Caco-2 (cell line): ENCODE data around the gene PELI1. TPM values are rescaled to one million over a fixed set of nuclear protein-coding genes. Genes with fewer than 3 reads are reported as not detected.
A peak's percentile ranks its signal among the peaks of the same experiment; 100 is the strongest.
"Not testable (repeated sequence)": the region's sequence is repeated elsewhere in the genome, so short reads cannot be mapped to it uniquely, and the experiment has no call there.

Experiments
- BruUV-seq: library from RNA; stranded (reverse); fragments of 400-500 nt; replicated peaks from 2 replicates; lab custom pipeline; 2021; lab: Mats Ljungman, UMichigan
- CTCF ChIA-PET: fragments of 300-600 bp; sonication (Branson Sonifier 250); formaldehyde crosslinking; loops from one replicate; lab custom pipeline; 2022; ENCODE audit warnings: antibody characterized with exemption; lab: Charles Lee
- POLR2A ChIA-PET: fragments of 300-600 bp; sonication (Branson Sonifier 250); formaldehyde crosslinking; loops from one replicate; lab custom pipeline; 2022; ENCODE audit warnings: antibody characterized with exemption; lab: Charles Lee
- DNase-seq, 2 experiments: peaks; one replicate each; pipeline versions ENCODE4 v3.0.0 to v3.0.0-alpha.2; 2020 to 2022
- H3K27me3 ChIP-seq: replicated peaks from 2 replicates; pipeline ENCODE4 v1.6.0; 2011; ENCODE audit warnings: low read length; ENCODE audit not compliant: control insufficient read depth, insufficient read depth
- H3K36me3 ChIP-seq: 2 replicates; pipeline ENCODE4 v1.5.1; 2011; ENCODE audit warnings: low read length; ENCODE audit not compliant: control insufficient read depth, insufficient read depth
- H3K4me1 ChIP-seq: fragments of 250-450 bp; sonication (Bioruptor Pico); 2 replicates; pipeline ENCODE4 v1.5.1; 2020; ENCODE audit warnings: mild to moderate bottlenecking
- H3K4me3 ChIP-seq: 2 replicates; pipeline ENCODE4 v1.5.1; 2011; ENCODE audit warnings: low read depth, mild to moderate bottlenecking, control low read depth, low read length
- H3K9me3 ChIP-seq: fragments of 250-450 bp; sonication (Bioruptor Pico); 2 replicates; pipeline ENCODE4 v1.5.1; 2020; ENCODE audit warnings: mild to moderate bottlenecking, moderate library complexity
- H3K27ac Mint-ChIP-seq: one replicate; pipeline ENCODE4 v1.8.0; 2022; ENCODE audit warnings: mixed read lengths; ENCODE audit not compliant: unreplicated experiment
- H3K27me3 Mint-ChIP-seq: one replicate; pipeline ENCODE4 v1.8.0; 2022; ENCODE audit warnings: mixed read lengths; ENCODE audit not compliant: insufficient read depth, unreplicated experiment
- H3K36me3 Mint-ChIP-seq: one replicate; pipeline ENCODE4 v1.8.0; 2022; ENCODE audit warnings: mild to moderate bottlenecking, mixed read lengths; ENCODE audit not compliant: insufficient read depth, unreplicated experiment
- H3K4me1 Mint-ChIP-seq: one replicate; pipeline ENCODE4 v1.8.0; 2022; ENCODE audit warnings: low read depth, mixed read lengths; ENCODE audit not compliant: unreplicated experiment
- H3K4me3 Mint-ChIP-seq: one replicate; pipeline ENCODE4 v1.8.0; 2022; ENCODE audit warnings: mild to moderate bottlenecking, moderate library complexity, mixed read lengths; ENCODE audit not compliant: unreplicated experiment
- H3K9me3 Mint-ChIP-seq: one replicate; pipeline ENCODE4 v1.8.0; 2022; ENCODE audit warnings: mixed read lengths; ENCODE audit not compliant: unreplicated experiment
- CTCF ChIP-seq, 2 experiments: fragments of 200-600 bp in 1 of 2; IDR thresholded peaks; 1 replicate in 1 of 2; 2 replicates in 1 of 2; pipeline versions ENCODE4 v1.5.1 to v1.8.0; 2011 to 2022; ENCODE audit warnings: antibody characterized with exemption in 1 of 2, control low read depth in 1 of 2, inconsistent platforms in 1 of 2, low read depth in 1 of 2, low read length in 1 of 2, mild to moderate bottlenecking in 1 of 2, moderate library complexity in 1 of 2; ENCODE audit not compliant: insufficient read depth in 1 of 2, severe bottlenecking in 1 of 2, unreplicated experiment in 1 of 2
- intact Hi-C: fragments of 100-400 bp; cut with micrococcal nuclease; formaldehyde crosslinking; loops from one replicate; pipeline ENCODE4 v1.10.0; 2022; ENCODE audit not compliant: unreplicated experiment
- total RNA-seq: library from RNA; stranded (reverse); gene quantifications from 2 replicates; pipeline ENCODE4 v1.2.3, GENCODE V29; 2022

Gene PELI1
- total RNA-seq, 1 experiment from 2014 or later: 64.1 TPM

- ChIA-PET POLR2A (no interaction called here), CTCF (no interaction called here)
- no peak for TF ChIP-seq CTCF (IDR thresholded peaks at IDR 0.05; ENCODE audit: insufficient read depth in 1 of 2, low read depth in 1 of 2, low read length in 1 of 2, severe bottlenecking in 1 of 2, unreplicated experiment in 1 of 2)
- H3K4me3 ChIP-seq: no peak overlapping the region
- H3K27ac Mint-ChIP-seq: peak overlapping the region; percentile 21
- H3K27me3 ChIP-seq: no peaks in the 10 kb centered on the region
- no peaks in the 10 kb centered on the region for H3K9me3 ChIP-seq
- intact Hi-C loops: no loop called here
- no peaks in the 10 kb centered on the region for H3K27me3 Mint-ChIP-seq
- H3K9me3 Mint-ChIP-seq: peaks cover 11% of the 10 kb centered on the region
- no peak for DNase-seq
- no peaks in the 10 kb centered on the region for H3K36me3 ChIP-seq
- peaks cover 19% of the 10 kb centered on the region for H3K36me3 Mint-ChIP-seq
- H3K4me1 Mint-ChIP-seq: peaks cover 7% of the 10 kb centered on the region
- H3K4me1 ChIP-seq: peaks cover 13% of the 10 kb centered on the region; the same call in 1 of the 2 replicates
- no peak overlapping the region for H3K4me3 Mint-ChIP-seq
- BruUV-seq: no TSS peak
These were observed 63.2 kb downstream of the PELI1 start for GRCh38 chr2:64081046-64081445.

GRCh38 chr2:64080179-64080578 is 64.0 kb downstream of the PELI1 start:
- DNase-seq: no peak
- peaks cover 7% of the 10 kb centered on the region for H3K4me1 Mint-ChIP-seq
- Histone ChIP-seq H3K4me1 (0 out of 2 replicates have a peak, but pooled peaks cover 11% of the 10 kb centered on the region), H3K4me3 (no peak overlapping the region), H3K9me3 (no peaks in the 10 kb centered on the region), H3K27me3 (no peaks in the 10 kb centered on the region), H3K36me3 (no peaks in the 10 kb centered on the region)
- no peak overlapping the region for H3K27ac Mint-ChIP-seq
- no peak for TF ChIP-seq CTCF (IDR thresholded peaks at IDR 0.05; ENCODE audit: insufficient read depth in 1 of 2, low read depth in 1 of 2, low read length in 1 of 2, severe bottlenecking in 1 of 2, unreplicated experiment in 1 of 2)
- peaks cover 11% of the 10 kb centered on the region for H3K9me3 Mint-ChIP-seq
- CTCF ChIA-PET: no interaction called here
- H3K27me3 Mint-ChIP-seq: no peaks in the 10 kb centered on the region
- peaks cover 19% of the 10 kb centered on the region for H3K36me3 Mint-ChIP-seq
- POLR2A ChIA-PET: no interaction called here
- intact Hi-C loops: no loop called here
- no peak overlapping the region for H3K4me3 Mint-ChIP-seq
- no TSS peak for BruUV-seq

- CTCF ChIA-PET, H3K9me3 ChIP-seq, H3K4me1 Mint-ChIP-seq, POLR2A ChIA-PET, H3K4me3 Mint-ChIP-seq, H3K27me3 ChIP-seq, H3K27me3 Mint-ChIP-seq, H3K4me3 ChIP-seq, H3K36me3 ChIP-seq, BruUV-seq, H3K4me1 ChIP-seq, DNase-seq, intact Hi-C loops: not testable (repeated sequence)
- Mint-ChIP-seq H3K27ac (peak overlapping the region; percentile 6), H3K36me3 (peaks cover 19% of the 10 kb centered on the region), H3K9me3 (peaks cover 11% of the 10 kb centered on the region)
These were observed 64.5 kb downstream of the PELI1 start for GRCh38 chr2:64079688-64080087.

GRCh38 chr2:64076828-64077227 is 67.4 kb downstream of the PELI1 start:
- Mint-ChIP-seq H3K9me3 (peaks cover 28% of the 10 kb centered on the region), H3K36me3 (peaks cover 12% of the 10 kb centered on the region)
- H3K36me3 ChIP-seq, DNase-seq, POLR2A ChIA-PET, BruUV-seq, CTCF ChIA-PET, intact Hi-C loops, H3K9me3 ChIP-seq, H3K27me3 ChIP-seq, H3K27ac Mint-ChIP-seq, H3K27me3 Mint-ChIP-seq, H3K4me3 Mint-ChIP-seq, H3K4me1 ChIP-seq, H3K4me1 Mint-ChIP-seq, H3K4me3 ChIP-seq: not testable (repeated sequence)

- H3K4me3 Mint-ChIP-seq, intact Hi-C loops, H3K4me3 ChIP-seq, H3K4me1 ChIP-seq, H3K36me3 Mint-ChIP-seq, POLR2A ChIA-PET, BruUV-seq, H3K27ac Mint-ChIP-seq, H3K27me3 ChIP-seq, CTCF ChIA-PET, H3K36me3 ChIP-seq, H3K27me3 Mint-ChIP-seq, H3K4me1 Mint-ChIP-seq, H3K9me3 ChIP-seq, DNase-seq: not testable (repeated sequence)
- peaks cover 17% of the 10 kb centered on the region for H3K9me3 Mint-ChIP-seq
These were observed 69.6 kb downstream of the PELI1 start for GRCh38 chr2:64074616-64075015.
